Tibial nerve (tissue), 4 donors: ENCODE results near the gene RRP1B. TPM values are rescaled to one million over a fixed set of nuclear protein-coding genes. Genes with fewer than 3 reads are reported as not detected.
A peak's percentile ranks its signal among the peaks of the same experiment; 100 is the strongest.

Source experiments
- DNase-seq, 2 donors: peaks; one replicate each; pipeline ENCODE4 v3.0.0-alpha.2; 2019; ENCODE audit warnings: low spot score in 2 of 2
- H3K27ac ChIP-seq, 4 donors: fragments of 200-600 bp; sonication (generic) in 3 of 4; one replicate each; pipeline ENCODE4 v1.5.1; 2017 to 2019; ENCODE audit warnings: mild to moderate bottlenecking in 1 of 4
- H3K27me3 ChIP-seq, 2 donors: fragments of 200-600 bp; sonication (generic) in 1 of 2; one replicate each; pipeline versions ENCODE4 v1.5.1 to v1.6.0; 2017 to 2019
- H3K36me3 ChIP-seq, 3 donors: fragments of 200-600 bp; sonication (generic); one replicate each; pipeline ENCODE4 v1.5.1; 2018 to 2019
- H3K4me1 ChIP-seq, 4 donors: fragments of 200-600 bp; sonication (generic) in 3 of 4; one replicate each; pipeline ENCODE4 v1.5.1; 2017 to 2019
- H3K4me3 ChIP-seq, 4 donors: fragments of 200-600 bp; sonication (generic) in 3 of 4; one replicate each; pipeline ENCODE4 v1.5.1; 2017 to 2019; ENCODE audit warnings: mild to moderate bottlenecking in 1 of 4, moderate library complexity in 1 of 4
- H3K9me3 ChIP-seq, 4 donors: fragments of 200-600 bp; sonication (generic) in 3 of 4; one replicate each; pipeline ENCODE4 v1.5.1; 2017 to 2019
- EP300 ChIP-seq, 2 donors: sonication (generic); formaldehyde crosslinking; IDR thresholded peaks; one replicate each; pipeline ENCODE4 v1.6.1; 2017; ENCODE audit warnings: antibody characterized with exemption in 2 of 2, mild to moderate bottlenecking in 1 of 2
- POLR2A ChIP-seq, 2 donors: fragments of 450-650 bp; IDR thresholded peaks; one replicate each; pipeline ENCODE4 v1.6.1; 2017; ENCODE audit warnings: antibody characterized with exemption in 2 of 2, mild to moderate bottlenecking in 2 of 2, moderate library complexity in 2 of 2
- WGBS, 2 donors: methylation state at CpG; one replicate each; pipeline ENCODE4 v1.1.5; 2018; 5-methylcytosine and 5-hydroxymethylcytosine counted together
- total RNA-seq, 4 donors: library from RNA; depleted of rRNA; stranded (reverse); fragments of >200 nt; gene quantifications; one replicate each; pipeline ENCODE4 v1.1.0, GENCODE V29; 2016
- TF ChIP-seq, protein P1 (sequence below), 5 experiments: fragments of 200-600 bp in 3 of 5; fragments of 450-650 bp in 2 of 5; sonication (generic) in 3 of 5; IDR thresholded peaks; one replicate each; pipeline ENCODE4 v1.5.1; 2016 to 2019; ENCODE audit warnings: antibody characterized with exemption in 5 of 5, mild to moderate bottlenecking in 3 of 5, moderate library complexity in 2 of 5

RRP1B gene
- total RNA-seq, 4 donors from 2014 or later, result 21.4 to 29.4 (median 25.5) TPM

DNA sequence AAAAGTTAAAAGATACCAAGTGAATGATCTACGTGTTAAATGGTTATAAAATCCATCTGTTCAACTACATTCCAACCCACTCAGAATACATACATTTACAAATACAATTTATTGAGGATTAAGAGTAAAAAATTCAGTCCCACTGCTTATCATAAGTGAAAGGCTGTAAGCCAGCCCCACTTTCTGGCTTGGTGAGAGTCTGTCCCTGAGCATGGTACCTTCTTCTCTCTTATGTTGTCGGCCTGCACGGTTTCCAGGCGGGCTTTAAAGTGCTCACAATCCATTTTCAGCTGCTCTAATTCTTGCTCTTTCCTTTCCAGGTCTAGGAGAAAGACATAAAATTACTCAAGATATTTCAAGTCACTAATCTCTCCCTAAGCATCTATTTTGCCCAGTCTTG lies 15.3 kb upstream of the RRP1B start:
- TF ChIP-seq, protein P1, sequence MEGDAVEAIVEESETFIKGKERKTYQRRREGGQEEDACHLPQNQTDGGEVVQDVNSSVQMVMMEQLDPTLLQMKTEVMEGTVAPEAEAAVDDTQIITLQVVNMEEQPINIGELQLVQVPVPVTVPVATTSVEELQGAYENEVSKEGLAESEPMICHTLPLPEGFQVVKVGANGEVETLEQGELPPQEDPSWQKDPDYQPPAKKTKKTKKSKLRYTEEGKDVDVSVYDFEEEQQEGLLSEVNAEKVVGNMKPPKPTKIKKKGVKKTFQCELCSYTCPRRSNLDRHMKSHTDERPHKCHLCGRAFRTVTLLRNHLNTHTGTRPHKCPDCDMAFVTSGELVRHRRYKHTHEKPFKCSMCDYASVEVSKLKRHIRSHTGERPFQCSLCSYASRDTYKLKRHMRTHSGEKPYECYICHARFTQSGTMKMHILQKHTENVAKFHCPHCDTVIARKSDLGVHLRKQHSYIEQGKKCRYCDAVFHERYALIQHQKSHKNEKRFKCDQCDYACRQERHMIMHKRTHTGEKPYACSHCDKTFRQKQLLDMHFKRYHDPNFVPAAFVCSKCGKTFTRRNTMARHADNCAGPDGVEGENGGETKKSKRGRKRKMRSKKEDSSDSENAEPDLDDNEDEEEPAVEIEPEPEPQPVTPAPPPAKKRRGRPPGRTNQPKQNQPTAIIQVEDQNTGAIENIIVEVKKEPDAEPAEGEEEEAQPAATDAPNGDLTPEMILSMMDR (IDR thresholded peaks at IDR 0.05), result no peak
- no peak for DNase-seq
- H3K27me3 ChIP-seq, result no peaks in the 10 kb centered on the region
- WGBS, 2 donors, result 91 to 93% methylated on average over 4 of the region's 4 CpGs
- H3K36me3 ChIP-seq, result no peaks in the 10 kb centered on the region
- no peak overlapping the region for H3K27ac ChIP-seq
- peaks cover 0 to 21% (median 4%) of the 10 kb centered on the region in 4 donors for H3K4me1 ChIP-seq
- H3K4me3 ChIP-seq, result no peak overlapping the region
- H3K9me3 ChIP-seq, result no peaks in the 10 kb centered on the region

DNA sequence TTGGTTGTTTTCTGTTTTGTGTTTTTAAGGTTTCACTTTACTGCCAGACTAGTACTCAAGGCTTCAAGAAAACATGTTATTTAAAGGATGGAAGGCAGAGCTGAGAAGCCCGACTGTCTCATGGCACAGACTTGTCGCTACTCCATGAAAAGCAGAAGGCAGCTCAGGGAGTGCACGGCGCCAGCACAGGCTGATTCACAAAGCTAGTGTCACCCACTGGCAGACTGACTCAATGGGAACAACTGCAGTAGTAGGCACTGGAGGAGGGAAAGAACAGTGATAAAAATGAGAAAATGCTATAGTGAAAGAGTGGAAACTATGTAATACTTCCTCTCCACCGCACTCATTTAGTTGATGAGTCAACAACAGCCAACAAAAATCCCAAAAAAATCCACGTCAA lies 14.8 kb upstream of the RRP1B start:
- peaks cover 0 to 21% (median 4%) of the 10 kb centered on the region in 4 donors for H3K4me1 ChIP-seq
- no peak overlapping the region for H3K4me3 ChIP-seq
- no peak for DNase-seq
- no peak overlapping the region for H3K27ac ChIP-seq
- H3K27me3 ChIP-seq, result no peaks in the 10 kb centered on the region
- H3K36me3 ChIP-seq, result no peaks in the 10 kb centered on the region
- no peaks in the 10 kb centered on the region for H3K9me3 ChIP-seq
- WGBS, 2 donors, result 68 to 72% methylated on average over 6 of the region's 6 CpGs
- no peak for TF ChIP-seq POLR2A (IDR thresholded peaks at IDR 0.05)
- TF ChIP-seq, protein P1 (IDR thresholded peaks at IDR 0.05), result no peak
- TF ChIP-seq EP300 (IDR thresholded peaks at IDR 0.05), result no peak

DNA sequence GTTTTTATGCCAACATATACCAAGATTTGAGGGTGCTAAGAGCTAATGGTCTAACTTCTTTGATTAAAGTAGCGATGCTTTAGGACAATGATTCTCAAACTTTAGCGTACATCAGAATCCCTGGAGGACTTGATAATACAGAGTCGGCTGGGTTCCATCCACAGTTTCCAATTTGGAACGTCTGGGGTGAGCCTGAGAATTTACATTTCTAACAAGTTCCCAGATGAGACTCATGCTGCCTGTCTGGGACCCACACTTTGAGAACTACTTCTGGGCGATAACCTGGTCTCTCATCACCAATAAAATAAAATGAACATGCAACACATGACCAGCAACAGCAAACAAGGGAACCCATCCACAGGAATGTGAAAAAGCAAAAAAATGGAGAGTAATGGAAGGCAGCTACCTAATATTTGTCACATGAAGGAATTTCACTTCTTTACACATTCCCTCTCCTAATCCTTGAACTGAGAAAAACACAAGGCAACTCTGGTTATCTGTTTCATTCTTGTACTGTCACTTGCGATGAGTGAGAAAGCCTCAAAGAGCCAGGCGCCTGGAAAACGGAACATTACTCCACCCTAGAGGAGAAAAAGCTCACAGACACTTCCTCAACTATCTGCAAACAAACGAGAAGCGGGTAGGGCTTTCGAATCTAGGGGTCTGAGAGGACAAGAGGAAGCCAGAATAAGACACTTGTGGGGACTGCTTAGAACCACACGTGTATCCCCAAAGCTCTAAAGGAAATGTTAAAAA lies 14.0 kb upstream of the RRP1B start:
- H3K27ac ChIP-seq, result peak overlapping the region; percentile 12 to 79 (median 35)
- WGBS, 2 donors, result 33 to 37% methylated on average over 12 of the region's 12 CpGs
- H3K4me3 ChIP-seq, result no peak overlapping the region
- DNase-seq, result peak in 1 of 2 donors; percentile 67
- peaks cover 0 to 21% (median 4%) of the 10 kb centered on the region in 4 donors for H3K4me1 ChIP-seq
- no peaks in the 10 kb centered on the region for H3K27me3 ChIP-seq
- TF ChIP-seq POLR2A (IDR thresholded peaks at IDR 0.05) (no peak), EP300 (IDR thresholded peaks at IDR 0.05) (peak; percentile 42 to 61)
- TF ChIP-seq, protein P1 (IDR thresholded peaks at IDR 0.05), result peak; percentile 29 to 75 (median 61)
- no peaks in the 10 kb centered on the region for H3K36me3 ChIP-seq
- H3K9me3 ChIP-seq, result no peaks in the 10 kb centered on the region

DNA sequence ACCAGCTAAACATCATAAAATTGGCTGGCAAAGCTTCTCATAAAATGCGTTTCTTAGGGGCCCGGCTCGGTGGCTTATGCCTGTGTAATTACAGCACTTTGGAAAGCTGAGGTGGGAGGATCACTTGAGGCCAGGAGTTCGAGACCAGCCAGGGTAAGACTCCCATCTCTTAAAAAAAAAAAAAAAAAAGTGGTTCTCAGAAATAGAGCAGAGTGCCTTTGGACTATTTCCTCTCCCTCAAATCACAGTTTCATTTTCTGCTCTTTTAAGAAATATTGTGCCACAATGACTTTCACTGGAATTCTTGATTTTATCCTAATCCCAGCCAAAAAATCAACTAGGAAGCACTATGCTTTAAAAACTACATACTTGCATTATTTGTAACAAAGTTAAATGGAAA lies 13.4 kb upstream of the RRP1B start:
- Histone ChIP-seq H3K4me1 (peaks cover 0 to 21% (median 4%) of the 10 kb centered on the region in 4 donors), H3K4me3 (no peak overlapping the region), H3K9me3 (no peaks in the 10 kb centered on the region), H3K27me3 (no peaks in the 10 kb centered on the region), H3K36me3 (no peaks in the 10 kb centered on the region), H3K27ac (peak overlapping the region; percentile 12 to 79 (median 35))
- WGBS, 2 donors, result 34 to 35% methylated on average over 4 of the region's 4 CpGs
- DNase-seq, result no peak
- TF ChIP-seq EP300 (IDR thresholded peaks at IDR 0.05) (no peak), POLR2A (IDR thresholded peaks at IDR 0.05) (no peak)
- TF ChIP-seq, protein P1 (IDR thresholded peaks at IDR 0.05), result no peak

DNA sequence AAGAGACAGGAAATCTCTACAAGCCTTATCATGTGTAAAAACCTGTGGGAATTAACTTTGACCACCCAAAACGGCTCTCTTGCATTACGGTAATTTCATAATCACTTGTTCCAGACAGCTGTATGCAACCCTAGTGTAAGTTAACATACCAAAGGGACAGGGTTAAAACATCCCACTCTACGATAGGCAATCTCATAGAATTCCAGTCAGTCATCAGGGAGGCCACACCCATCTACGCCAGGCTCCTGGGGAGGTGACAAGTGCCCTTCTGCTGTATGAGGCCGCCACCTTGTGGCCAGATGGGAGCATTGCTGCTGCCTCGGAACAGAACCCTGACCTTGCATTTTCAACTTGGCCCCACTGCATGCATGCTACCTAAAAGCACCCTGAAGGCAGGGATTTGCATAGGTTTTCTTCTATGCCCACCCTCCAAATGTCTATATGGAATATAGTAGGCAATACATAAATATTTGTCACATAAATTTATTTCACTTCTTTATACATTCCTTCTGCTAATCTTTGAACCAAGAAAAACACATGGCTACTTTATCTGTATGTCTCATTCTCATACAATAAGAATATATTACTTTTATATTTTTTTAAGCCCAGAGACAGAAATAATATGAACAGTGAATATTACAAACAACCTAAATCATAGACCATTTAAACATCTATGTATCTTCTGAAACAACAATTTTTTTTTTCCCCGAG lies 12.7 kb upstream of the RRP1B start:
- Histone ChIP-seq H3K4me3 (peak overlapping the region in 1 of 4 donors; percentile 5), H3K4me1 (peaks cover 0 to 21% (median 4%) of the 10 kb centered on the region in 4 donors), H3K9me3 (no peaks in the 10 kb centered on the region), H3K27ac (peak overlapping the region in 1 of 4 donors; percentile 79), H3K27me3 (no peaks in the 10 kb centered on the region), H3K36me3 (no peaks in the 10 kb centered on the region)
- WGBS, 2 donors, result 18 to 21% methylated on average over 7 of the region's 7 CpGs
- DNase-seq, result peak; percentile 90 to 96
- TF ChIP-seq POLR2A (IDR thresholded peaks at IDR 0.05), result no peak
- TF ChIP-seq, protein P1 (IDR thresholded peaks at IDR 0.05), result peak; percentile 98 to 99 (median 99)
- peak in 1 of 2 donors; percentile 77 for TF ChIP-seq EP300 (IDR thresholded peaks at IDR 0.05)
